ENCODE measurements around the gene SI.

GRCh38 chr3:164984947-164985346, 93.3 kb downstream of the SI start:
- TF ChIP-seq POLR2A (IDR thresholded peaks at IDR 0.05): no peak
- TF ChIP-seq, protein P1, sequence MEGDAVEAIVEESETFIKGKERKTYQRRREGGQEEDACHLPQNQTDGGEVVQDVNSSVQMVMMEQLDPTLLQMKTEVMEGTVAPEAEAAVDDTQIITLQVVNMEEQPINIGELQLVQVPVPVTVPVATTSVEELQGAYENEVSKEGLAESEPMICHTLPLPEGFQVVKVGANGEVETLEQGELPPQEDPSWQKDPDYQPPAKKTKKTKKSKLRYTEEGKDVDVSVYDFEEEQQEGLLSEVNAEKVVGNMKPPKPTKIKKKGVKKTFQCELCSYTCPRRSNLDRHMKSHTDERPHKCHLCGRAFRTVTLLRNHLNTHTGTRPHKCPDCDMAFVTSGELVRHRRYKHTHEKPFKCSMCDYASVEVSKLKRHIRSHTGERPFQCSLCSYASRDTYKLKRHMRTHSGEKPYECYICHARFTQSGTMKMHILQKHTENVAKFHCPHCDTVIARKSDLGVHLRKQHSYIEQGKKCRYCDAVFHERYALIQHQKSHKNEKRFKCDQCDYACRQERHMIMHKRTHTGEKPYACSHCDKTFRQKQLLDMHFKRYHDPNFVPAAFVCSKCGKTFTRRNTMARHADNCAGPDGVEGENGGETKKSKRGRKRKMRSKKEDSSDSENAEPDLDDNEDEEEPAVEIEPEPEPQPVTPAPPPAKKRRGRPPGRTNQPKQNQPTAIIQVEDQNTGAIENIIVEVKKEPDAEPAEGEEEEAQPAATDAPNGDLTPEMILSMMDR (IDR thresholded peaks at IDR 0.05): no peak

All from uterus (tissue), 2 donors.